Endothelial cell of umbilical vein (primary cell): ENCODE results near the gene NLRP3. TPM values are rescaled to one million over a fixed set of nuclear protein-coding genes. Genes with fewer than 3 reads are reported as not detected.
"Not testable (repeated sequence)": the region's sequence is repeated elsewhere in the genome, so short reads cannot be mapped to it uniquely, and the experiment has no call there.

Experiments used
- BruUV-seq: library from RNA; stranded (reverse); fragments of 400-500 nt; replicated peaks from 2 replicates; lab custom pipeline; 2021; lab: Mats Ljungman, UMichigan
- CTCF ChIA-PET: fragments of 300-600, 350-600 bp; sonication (Branson Sonifier 250); formaldehyde crosslinking; loops from one replicate; lab custom pipeline; 2021; ENCODE audit warnings: antibody characterized with exemption, inconsistent platforms; lab: Charles Lee
- POLR2A ChIA-PET: fragments of 300-600, 350-600 bp; sonication (Branson Sonifier 250); formaldehyde crosslinking; loops from one replicate; lab custom pipeline; 2021; ENCODE audit warnings: antibody characterized with exemption, inconsistent platforms; lab: Charles Lee
- DNase-seq: peaks from one replicate; pipeline ENCODE4 v3.0.0-alpha.2; 2011; ENCODE audit warnings: low read depth, low spot score
- FAIRE-seq: peaks from 2 replicates; lab custom pipeline; 2011; peaks lifted over from hg19 to GRCh38; lab: Jason Lieb, UNC
- H2AFZ ChIP-seq: 2 replicates; pipeline ENCODE4 v1.6.0; 2012; ENCODE audit warnings: low read depth, low read length, control low read depth, inconsistent platforms
- H3K27ac ChIP-seq: 2 replicates; pipeline ENCODE4 v1.5.1; 2011; ENCODE audit warnings: low read depth, mild to moderate bottlenecking, control low read depth, low read length, moderate library complexity; ENCODE audit not compliant: insufficient read depth
- H3K27me3 ChIP-seq, 2 experiments: 2 replicates each; pipeline versions ENCODE4 v1.6.0 to v1.6.1; 2011; ENCODE audit warnings: low read length in 2 of 2, mixed read lengths in 1 of 2; ENCODE audit not compliant: control insufficient read depth in 2 of 2, insufficient read depth in 2 of 2
- H3K36me3 ChIP-seq, 2 experiments: 2 replicates in 1 of 2; 3 replicates in 1 of 2; pipeline ENCODE4 v1.5.1; 2011; ENCODE audit warnings: low read length in 2 of 2, mild to moderate bottlenecking in 1 of 2, moderate library complexity in 1 of 2; ENCODE audit not compliant: control insufficient read depth in 2 of 2, insufficient read depth in 2 of 2; ENCODE audit errors: extremely low read depth in 1 of 2
- H3K4me1 ChIP-seq: 3 replicates; pipeline ENCODE4 v1.5.1; 2011; ENCODE audit warnings: mild to moderate bottlenecking, low read length; ENCODE audit not compliant: control insufficient read depth, insufficient read depth; ENCODE audit errors: extremely low read depth
- H3K4me2 ChIP-seq: 2 replicates; pipeline ENCODE4 v1.6.1; 2011; ENCODE audit warnings: low read length, control low read depth, mixed read lengths; ENCODE audit not compliant: insufficient read depth
- H3K4me3 ChIP-seq, 3 experiments: fragments of 200-600 bp in 1 of 3; sonication (generic), shearing (Covaris generic) in 1 of 3; replicated peaks in 1 of 3; 2 replicates each; pipeline ENCODE4 v1.5.1; 2011 to 2016; ENCODE audit warnings: control low read depth in 3 of 3, low read length in 3 of 3, mild to moderate bottlenecking in 2 of 3, inconsistent platforms in 1 of 3, low read depth in 1 of 3, moderate library complexity in 1 of 3; ENCODE audit not compliant: insufficient read depth in 1 of 3
- H3K79me2 ChIP-seq: 2 replicates; pipeline ENCODE4 v1.6.0; 2012; ENCODE audit warnings: low read length, inconsistent platforms; ENCODE audit not compliant: control insufficient read depth, insufficient read depth
- H3K9ac ChIP-seq: replicated peaks from 2 replicates; pipeline ENCODE3; 2011; ENCODE audit warnings: low read length, control low read depth; ENCODE audit not compliant: insufficient read depth; ENCODE audit errors: extremely low read depth
- H3K9me1 ChIP-seq: replicated peaks from 3 replicates; pipeline ENCODE4 v1.6.0; 2011; ENCODE audit warnings: mild to moderate bottlenecking, low read length; ENCODE audit not compliant: control insufficient read depth, insufficient read depth; ENCODE audit errors: extremely low read depth
- H3K9me3 ChIP-seq: replicated peaks from 2 replicates; pipeline ENCODE4 v1.5.1; 2012; ENCODE audit warnings: low read length, inconsistent platforms; ENCODE audit not compliant: control insufficient read depth, insufficient read depth
- H4K20me1 ChIP-seq: replicated peaks from 2 replicates; pipeline ENCODE3; 2011; ENCODE audit warnings: mild to moderate bottlenecking, low read length; ENCODE audit not compliant: control insufficient read depth, insufficient read depth; ENCODE audit errors: extremely low read depth
- FOS ChIP-seq: IDR thresholded peaks from 2 replicates; pipeline ENCODE4 v1.6.1; 2011; ENCODE audit warnings: mild to moderate bottlenecking, low read length, moderate library complexity, borderline replicate concordance; ENCODE audit not compliant: insufficient read depth
- GATA2 ChIP-seq: IDR thresholded peaks from 2 replicates; pipeline ENCODE4 v1.7.0; 2011; ENCODE audit warnings: low read depth, mild to moderate bottlenecking, moderate library complexity, mixed read lengths, low read length; ENCODE audit not compliant: insufficient read length, insufficient read depth
- MYC ChIP-seq: IDR thresholded peaks from one replicate; pipeline ENCODE4 v1.6.1; 2011; ENCODE audit warnings: mild to moderate bottlenecking, low read depth, low read length
- POLR2A ChIP-seq: IDR thresholded peaks from 2 replicates; pipeline ENCODE4 v1.6.1; 2012; ENCODE audit warnings: low read depth, mild to moderate bottlenecking, control low read depth, low read length
- dilution Hi-C: fragments of 300-500 bp; cut with MboI; formaldehyde crosslinking; loops from one replicate; pipeline ENCODE4 v1.15.0; 2019; ENCODE audit warnings: low sequenced_read_pairs; ENCODE audit not compliant: extremely low pct_ligation_motif_present
- intact Hi-C: fragments of 100-400 bp; cut with micrococcal nuclease; formaldehyde crosslinking; loops from one replicate; pipeline ENCODE4 v1.10.0; 2022
- polyA plus RNA-seq, 4 experiments: library from polyadenylated mRNA; depleted of rRNA in 3 of 4; stranded (reverse) in 3 of 4; unstranded in 1 of 4; fragments of >200 nt; gene quantifications; 2 replicates each; pipeline versions ENCODE4 v1.2.1 to v1.2.3, GENCODE V29; 2011 to 2012; ENCODE audit warnings: missing spikeins in 1 of 4
- total RNA-seq: library from RNA; stranded (reverse); gene quantifications from 2 replicates; pipeline ENCODE4 v1.2.3, GENCODE V29; 2021
- TF ChIP-seq, protein P1 (sequence below), 2 donors: IDR thresholded peaks; 1 replicate in 1 of 2; 2 replicates in 1 of 2; pipeline ENCODE4 v1.5.1; 2011; ENCODE audit warnings: low read length in 2 of 2, mild to moderate bottlenecking in 2 of 2, moderate library complexity in 2 of 2, control low read depth in 1 of 2, inconsistent platforms in 1 of 2, low read depth in 1 of 2; ENCODE audit not compliant: insufficient read depth in 1 of 2; ENCODE audit errors: extremely low read depth in 1 of 2

NLRP3 gene
- total and polyA plus RNA-seq, 2 donors (not counting 3 experiments of a cell fraction or from before 2014, with no cell fraction given): 0.24 to 0.29 TPM

DNA sequence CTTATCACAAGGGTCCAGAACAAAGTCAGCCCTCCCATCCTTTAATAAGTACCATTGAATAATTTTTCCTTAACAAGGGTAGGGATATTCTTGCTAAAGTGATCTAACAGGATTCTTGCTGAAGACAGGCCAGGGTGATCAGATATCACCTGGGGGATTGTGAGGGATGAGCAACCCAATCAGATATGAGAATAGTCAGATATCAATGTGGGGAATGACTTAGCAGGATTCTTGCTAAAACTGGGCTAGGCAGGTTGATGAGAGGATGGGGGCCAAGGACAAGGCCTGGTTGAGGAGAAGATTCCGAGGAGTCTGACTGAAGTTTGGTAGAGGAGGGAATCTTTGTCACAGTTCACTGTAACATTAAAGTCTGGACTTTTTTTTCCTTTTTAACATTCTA is 23.9 kb upstream of the NLRP3 start:
- no TSS peak for BruUV-seq
- Histone ChIP-seq H3K4me3 (no peak overlapping the region), H3K9me1 (no peaks in the 10 kb centered on the region), H2AFZ (no peak overlapping the region), H3K4me1 (no peaks in the 10 kb centered on the region), H3K4me2 (no peak overlapping the region), H4K20me1 (no peaks in the 10 kb centered on the region), H3K27ac (no peak overlapping the region), H3K9ac (no peak overlapping the region), H3K79me2 (no peaks in the 10 kb centered on the region), H3K27me3 (no peaks in the 10 kb centered on the region), H3K9me3 (no peaks in the 10 kb centered on the region), H3K36me3 (no peaks in the 10 kb centered on the region)
- dilution Hi-C loops: no loop called here
- DNase-seq (no peak), FAIRE-seq (no peak)
- intact Hi-C loops: loop anchor here (5.0 kb wide), 1 partner anchor 1415 kb away; no protein-coding TSS in a partner anchor
- ChIA-PET CTCF (no interaction called here), POLR2A (no interaction called here)
- TF ChIP-seq GATA2 (no peak), POLR2A (no peak), MYC (no peak), FOS (no peak)
- TF ChIP-seq, protein P1, sequence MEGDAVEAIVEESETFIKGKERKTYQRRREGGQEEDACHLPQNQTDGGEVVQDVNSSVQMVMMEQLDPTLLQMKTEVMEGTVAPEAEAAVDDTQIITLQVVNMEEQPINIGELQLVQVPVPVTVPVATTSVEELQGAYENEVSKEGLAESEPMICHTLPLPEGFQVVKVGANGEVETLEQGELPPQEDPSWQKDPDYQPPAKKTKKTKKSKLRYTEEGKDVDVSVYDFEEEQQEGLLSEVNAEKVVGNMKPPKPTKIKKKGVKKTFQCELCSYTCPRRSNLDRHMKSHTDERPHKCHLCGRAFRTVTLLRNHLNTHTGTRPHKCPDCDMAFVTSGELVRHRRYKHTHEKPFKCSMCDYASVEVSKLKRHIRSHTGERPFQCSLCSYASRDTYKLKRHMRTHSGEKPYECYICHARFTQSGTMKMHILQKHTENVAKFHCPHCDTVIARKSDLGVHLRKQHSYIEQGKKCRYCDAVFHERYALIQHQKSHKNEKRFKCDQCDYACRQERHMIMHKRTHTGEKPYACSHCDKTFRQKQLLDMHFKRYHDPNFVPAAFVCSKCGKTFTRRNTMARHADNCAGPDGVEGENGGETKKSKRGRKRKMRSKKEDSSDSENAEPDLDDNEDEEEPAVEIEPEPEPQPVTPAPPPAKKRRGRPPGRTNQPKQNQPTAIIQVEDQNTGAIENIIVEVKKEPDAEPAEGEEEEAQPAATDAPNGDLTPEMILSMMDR (IDR thresholded peaks at IDR 0.05; ENCODE audit: extremely low read depth in 1 of 2, insufficient read depth in 1 of 2, low read depth in 1 of 2, low read length in 2 of 2): no peak

DNA sequence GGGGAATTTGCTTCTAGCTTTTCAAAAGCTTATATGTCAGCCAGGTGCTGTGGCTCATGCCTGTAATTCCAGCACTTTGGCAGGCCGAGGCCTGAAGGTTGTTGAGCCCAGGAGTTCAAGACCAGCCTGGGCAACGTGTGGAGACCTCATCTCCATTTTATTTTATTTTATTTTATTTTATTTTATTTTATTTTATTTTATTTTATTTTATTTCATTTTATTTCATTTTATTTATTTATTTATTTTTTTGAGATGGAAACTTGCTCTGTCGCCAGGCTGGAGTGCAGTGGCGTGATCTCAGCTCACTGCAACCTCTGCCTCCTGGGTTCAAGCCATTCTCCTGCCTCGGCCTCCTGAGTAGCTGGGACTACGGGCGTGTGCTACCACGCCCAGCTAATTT is 20.9 kb upstream of the NLRP3 start:
- intact Hi-C loops, H3K4me2 ChIP-seq, H3K79me2 ChIP-seq, dilution Hi-C loops, DNase-seq, H3K4me3 ChIP-seq, H4K20me1 ChIP-seq, BruUV-seq, FAIRE-seq, H2AFZ ChIP-seq, H3K36me3 ChIP-seq, H3K4me1 ChIP-seq, H3K27me3 ChIP-seq, H3K9ac ChIP-seq, H3K9me3 ChIP-seq, H3K9me1 ChIP-seq, H3K27ac ChIP-seq, POLR2A ChIA-PET: not testable (repeated sequence)
- CTCF ChIA-PET: interaction anchor here (0.9 kb wide), 1 partner anchor 23 kb away, joined by 3 read pairs; no protein-coding TSS in a partner anchor
